ENCODE data around the gene FUOM.
"Not testable (repeated sequence)": the region's sequence is repeated elsewhere in the genome, so short reads cannot be mapped to it uniquely, and the experiment has no call there.

Gene FUOM

DNA sequence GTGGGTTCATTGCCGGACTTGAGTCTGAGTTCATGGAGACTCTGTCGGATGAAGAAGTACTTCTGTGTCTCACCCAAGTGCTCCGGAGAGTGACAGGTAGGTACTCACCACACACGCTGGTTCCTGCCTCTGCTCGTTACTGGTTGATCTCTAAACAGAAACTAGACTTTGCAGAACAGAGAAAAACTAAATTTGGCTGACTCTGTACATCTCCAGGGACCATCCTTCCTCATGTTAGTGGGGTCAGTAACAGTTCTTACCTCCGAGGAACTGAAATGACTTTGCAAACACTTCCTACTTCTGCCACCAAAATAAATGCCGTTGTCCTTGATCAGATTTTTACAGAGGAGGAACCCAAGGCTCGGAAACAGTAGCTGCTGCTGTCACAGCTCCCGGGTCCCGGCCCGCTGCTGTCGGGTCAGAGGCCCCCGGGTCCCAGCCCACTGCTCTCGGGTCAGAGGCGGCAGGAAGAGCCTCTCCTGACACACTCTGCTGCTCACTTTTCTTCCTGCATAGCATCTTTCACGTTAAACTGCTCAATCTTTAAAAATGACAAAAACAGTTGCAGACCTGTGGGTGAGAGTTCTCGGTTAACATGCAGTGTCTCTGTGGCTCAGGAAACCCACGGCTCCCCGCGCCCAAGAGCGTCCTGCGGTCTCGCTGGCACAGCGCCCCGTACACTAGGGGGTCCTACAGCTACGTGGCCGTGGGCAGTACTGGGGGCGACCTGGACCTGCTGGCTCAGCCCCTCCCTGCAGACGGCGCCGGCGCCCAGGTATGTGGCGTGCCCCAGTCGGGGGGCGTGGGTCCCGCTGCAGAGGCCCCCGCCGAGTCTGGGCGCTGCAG is 31.4 kb upstream of the FUOM start:
- DNase-seq (ENCODE audit: low read depth in 2 of 2), result no peak

DNA sequence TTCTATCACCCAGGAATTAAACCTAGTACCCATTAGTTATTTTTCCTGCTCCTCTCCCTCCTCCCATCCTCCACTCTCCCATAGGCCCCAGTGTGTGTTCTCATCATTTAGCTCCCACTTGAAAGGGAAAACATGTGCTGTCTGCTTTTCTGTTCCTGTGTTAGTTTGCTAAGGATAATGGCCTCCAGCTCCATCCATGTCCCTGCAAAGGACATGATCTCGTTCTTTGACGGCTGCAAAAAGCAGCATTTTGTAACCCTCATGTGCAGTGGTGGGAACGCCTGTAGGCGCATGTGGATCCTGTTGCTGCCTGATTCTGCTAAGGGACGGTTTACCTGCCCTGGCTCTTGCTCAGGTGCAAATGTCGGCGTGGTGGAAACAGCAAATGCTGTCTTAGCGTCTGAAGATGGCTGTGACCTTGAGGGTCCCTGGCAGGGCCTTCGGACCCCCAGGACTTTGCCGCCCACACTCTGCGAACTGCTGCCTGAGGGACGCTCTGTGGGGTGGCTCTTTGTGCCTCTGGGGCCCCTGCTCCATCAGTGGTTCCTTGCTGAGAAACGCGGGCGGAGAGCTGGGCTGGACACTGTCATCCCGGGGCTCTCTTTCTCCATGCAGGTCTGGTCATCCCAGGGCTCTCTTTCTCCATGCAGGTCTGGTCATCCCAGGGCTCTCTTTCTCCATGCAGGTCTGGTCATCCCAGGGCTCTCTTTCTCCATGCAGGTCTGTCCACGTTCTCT is 30.6 kb upstream of the FUOM start:
- DNase-seq (ENCODE audit: low read depth in 2 of 2), result no peak

DNA sequence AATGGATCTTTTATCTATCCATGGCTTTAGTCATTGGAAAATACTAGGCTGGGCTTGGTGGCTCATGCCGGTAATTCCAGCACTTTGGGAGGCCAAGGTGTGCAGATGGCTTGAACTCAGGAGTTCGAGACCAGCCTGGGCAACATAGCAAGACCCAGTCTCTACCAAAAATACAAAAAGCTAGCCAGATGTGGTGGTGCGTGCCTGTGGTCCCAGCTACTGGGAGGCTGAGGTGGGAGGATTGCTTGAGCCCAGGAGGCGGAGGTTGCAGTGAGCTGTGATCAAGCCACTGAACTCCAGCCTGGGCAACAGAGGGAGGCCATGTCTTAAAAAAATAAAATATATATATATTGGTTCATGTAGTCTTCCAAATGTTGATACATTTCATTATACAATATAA is 29.1 kb upstream of the FUOM start:
- not testable (repeated sequence) for DNase-seq (ENCODE audit: low read depth in 2 of 2)

DNA sequence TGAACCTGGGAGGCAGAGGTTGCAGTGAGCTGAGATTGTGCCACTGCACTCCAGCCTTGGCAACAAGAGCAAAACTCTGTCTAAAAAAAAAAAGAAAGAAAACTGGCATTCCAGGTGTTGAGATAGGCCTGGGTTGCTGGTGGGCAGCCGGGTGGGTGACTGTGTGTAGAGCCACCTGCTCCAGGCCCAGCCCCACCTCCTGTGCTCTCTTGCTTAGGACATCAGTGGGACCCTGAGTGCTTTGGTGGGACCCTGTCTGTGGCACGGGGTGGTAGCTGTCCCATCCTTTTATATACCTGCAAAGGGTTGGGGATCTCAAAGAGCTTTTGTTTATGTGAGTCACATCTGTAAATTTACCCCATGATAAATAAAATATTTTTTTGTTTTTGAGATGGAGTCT is 27.4 kb upstream of the FUOM start:
- no peak for DNase-seq (ENCODE audit: low read depth in 2 of 2)

DNA sequence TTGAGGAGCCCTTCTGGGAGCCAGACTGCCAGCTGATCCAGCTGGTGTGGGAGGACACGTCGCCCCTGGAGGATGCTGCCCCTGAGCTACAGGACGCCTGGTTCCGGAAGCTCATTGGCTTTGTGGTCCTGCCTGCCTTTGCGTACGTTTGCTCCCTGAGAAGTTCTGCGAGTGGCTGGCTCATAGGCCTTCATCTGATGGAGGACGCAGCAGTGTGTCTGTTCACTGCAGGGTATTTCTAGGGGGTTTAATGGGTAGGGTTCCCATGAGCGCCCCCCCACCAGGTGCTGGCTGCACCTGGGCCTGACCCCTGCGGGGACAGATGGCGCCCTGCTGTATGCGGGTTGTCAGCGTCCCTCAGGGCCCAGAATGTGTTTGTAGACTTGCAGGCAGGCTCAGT is 26.3 kb upstream of the FUOM start:
- no peak for DNase-seq (ENCODE audit: low read depth in 2 of 2)

DNA sequence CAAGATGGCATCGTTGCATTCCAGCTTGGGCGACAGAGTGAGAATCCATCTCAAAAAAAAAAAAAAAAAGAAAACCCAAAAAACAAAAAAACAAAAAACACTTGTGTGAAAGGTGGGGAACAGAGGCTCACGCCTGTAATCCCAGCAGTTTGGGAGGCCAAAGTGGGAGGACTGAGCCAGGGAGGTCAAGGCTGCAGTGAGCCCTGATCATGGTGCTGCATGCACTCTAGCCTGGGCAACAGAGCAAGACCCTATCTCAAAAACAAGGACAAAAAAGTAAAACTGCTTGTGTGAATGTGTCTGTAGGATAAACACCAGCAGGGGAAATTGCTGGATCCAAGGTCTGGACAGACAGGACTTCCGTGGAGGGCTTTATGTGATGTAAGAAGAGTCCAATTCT is 25.7 kb upstream of the FUOM start:
- DNase-seq (ENCODE audit: low read depth in 2 of 2), result no peak

DNA sequence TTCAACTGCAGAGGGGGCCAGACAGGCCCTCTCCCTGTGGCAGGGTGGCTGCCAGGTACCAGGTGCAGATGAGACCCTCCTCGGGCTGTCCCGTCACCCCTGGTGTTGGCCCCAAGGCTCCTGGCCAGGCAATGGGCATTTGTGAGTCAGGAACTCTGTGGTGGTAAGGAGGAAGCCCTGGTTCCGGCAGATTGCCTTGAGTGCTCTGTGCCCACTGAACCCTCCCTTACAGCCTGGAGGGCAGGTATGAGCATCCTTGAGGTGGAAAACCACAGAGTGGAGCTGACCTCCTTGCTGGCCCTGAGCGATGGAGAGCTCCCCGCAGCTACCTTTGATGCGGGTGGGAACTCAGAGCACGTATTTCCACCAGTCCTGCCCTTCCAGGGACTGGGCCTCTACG is 23.2 kb upstream of the FUOM start:
- DNase-seq (ENCODE audit: low read depth in 2 of 2), result no peak

DNA sequence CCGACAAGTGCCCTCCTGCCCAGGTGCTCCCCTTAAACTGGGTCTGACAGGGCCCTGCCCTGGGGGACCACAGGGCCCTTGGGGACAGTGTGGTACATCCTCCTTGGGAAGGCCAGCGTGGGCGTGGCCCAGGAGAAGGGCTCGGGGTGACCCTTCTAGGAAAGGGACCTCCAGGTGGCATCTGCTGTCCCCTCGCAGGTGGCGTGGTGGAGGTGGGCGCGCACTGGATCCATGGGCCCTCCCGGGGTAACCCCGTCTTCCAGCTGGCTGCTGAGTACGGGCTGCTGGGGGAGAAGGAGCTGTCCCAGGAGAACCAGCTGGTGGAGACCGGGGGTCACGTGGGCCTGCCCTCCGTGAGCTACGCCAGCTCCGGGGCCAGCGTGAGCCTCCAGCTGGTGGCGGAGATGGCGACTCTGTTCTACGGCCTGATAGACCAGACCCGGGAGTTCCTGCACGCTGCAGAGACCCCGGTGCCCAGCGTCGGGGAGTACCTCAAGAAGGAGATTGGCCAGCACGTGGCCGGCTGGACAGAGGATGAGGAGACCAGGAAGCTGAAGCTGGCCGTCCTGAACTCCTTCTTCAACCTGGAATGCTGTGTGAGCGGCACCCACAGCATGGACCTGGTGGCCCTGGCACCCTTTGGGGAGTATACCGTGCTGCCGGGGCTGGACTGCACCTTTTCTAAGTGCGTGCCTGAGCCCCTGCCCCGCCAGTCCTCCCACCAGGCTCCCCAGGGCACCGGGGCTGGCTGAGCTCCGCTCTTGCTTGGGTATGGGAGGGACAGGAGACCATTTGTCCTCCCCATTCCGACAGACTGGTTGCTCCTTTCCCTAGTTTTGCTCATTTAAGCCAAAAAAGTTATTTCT is 22.2 kb upstream of the FUOM start:
- no peak for DNase-seq (ENCODE audit: low read depth in 2 of 2)

DNA sequence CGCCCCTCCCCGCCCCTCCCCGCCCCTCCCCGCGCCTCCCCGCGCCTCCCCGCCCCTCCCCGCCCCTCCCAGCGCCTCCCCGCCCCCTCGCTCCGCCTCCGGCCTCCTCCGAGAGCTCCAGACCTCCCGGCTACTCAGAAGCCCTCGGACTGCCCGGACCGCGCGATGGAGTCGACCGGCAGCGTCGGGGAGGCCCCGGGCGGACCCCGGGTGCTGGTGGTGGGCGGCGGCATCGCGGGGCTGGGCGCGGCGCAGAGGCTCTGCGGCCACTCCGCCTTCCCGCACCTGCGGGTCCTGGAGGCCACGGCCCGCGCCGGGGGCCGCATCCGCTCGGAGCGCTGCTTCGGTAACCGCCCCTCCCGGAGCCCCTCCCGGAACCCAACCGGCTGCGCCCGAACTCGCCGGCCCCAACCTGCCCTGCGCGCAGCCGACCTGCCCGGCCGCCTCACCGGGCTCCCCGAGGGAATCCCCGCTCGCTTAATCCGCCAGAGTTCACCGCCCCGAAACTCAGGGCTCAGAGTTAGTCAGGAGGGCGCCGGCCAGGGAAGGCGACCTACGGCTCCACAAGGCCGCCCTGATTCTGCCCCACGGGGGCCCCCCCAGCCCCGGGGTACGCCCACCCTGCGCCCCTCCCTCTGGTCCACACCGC is 21.5 kb upstream of the FUOM start, which contains the start of gene PAOX:
Gene PAOX (plus strand): TSS at position 111 of the 649 bp plus-strand sequence. CDS start 55 bp downstream, at position 166.
- peak; percentile 32 to 51 for DNase-seq (ENCODE audit: low read depth in 2 of 2)

DNA sequence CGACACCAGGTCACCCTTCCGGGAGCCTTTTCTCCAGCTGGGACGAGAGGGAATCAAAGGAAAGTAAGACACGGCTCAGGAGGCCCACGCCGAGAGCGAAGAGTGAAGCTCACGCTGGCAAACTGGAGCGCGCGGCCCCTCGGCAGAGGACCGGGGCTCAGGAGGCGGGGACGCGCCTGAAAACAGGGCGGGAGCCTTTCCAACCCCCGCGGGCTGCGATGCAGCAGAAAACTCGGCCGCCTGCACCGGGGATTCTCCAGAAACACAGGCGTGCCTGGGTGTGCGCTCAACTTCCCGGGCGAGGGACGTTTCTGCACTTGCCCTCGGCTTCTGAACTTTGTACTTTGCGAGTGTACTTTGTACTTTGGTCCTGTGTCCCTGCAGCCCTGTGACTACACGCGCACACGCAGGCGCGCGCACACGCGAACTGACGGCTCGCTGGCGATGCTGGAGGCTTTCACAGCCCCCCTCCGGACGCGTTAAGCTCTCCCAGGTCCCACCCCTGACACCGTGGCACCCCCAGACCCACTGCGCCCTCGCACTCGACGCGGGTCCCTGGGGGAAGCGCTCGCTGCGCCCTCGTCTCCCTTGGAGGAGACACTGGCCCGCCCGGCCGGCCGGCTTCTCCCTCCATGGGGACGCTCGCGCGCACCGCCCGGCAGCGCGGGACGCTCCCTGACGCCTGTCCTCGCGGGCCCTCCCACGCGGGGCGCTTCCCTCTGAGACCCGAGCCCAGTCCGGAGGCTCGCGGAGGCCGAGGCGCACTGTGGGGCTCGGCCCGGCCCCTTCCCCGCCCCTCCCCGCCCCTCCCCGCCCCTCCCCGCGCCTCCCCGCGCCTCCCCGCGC is 20.7 kb upstream of the FUOM start:
- DNase-seq (ENCODE audit: low read depth in 2 of 2), result no peak

DNA sequence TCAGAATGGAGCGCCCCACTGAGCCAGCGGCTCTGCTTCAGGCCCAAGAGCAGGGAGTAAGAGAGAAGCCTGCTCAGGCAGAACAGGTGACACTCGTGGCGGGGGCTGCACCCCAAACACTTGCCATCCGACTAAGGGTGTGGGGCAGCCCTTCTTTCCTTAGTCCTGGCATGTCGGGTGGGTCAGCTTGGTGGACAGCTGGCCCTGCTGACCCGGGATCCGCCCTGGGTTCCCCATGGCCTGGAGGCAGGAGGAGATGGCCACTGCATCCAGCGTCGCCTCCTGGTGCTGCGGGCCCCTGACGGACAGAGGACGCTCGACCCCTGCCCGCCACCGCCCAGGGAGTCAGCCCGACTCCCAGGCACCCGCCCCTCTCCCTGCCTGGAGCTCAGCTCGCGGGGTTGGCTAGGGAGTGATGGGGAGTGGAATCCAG is 20.0 kb upstream of the FUOM start:
- no peak for DNase-seq (ENCODE audit: low read depth in 2 of 2)

DNA sequence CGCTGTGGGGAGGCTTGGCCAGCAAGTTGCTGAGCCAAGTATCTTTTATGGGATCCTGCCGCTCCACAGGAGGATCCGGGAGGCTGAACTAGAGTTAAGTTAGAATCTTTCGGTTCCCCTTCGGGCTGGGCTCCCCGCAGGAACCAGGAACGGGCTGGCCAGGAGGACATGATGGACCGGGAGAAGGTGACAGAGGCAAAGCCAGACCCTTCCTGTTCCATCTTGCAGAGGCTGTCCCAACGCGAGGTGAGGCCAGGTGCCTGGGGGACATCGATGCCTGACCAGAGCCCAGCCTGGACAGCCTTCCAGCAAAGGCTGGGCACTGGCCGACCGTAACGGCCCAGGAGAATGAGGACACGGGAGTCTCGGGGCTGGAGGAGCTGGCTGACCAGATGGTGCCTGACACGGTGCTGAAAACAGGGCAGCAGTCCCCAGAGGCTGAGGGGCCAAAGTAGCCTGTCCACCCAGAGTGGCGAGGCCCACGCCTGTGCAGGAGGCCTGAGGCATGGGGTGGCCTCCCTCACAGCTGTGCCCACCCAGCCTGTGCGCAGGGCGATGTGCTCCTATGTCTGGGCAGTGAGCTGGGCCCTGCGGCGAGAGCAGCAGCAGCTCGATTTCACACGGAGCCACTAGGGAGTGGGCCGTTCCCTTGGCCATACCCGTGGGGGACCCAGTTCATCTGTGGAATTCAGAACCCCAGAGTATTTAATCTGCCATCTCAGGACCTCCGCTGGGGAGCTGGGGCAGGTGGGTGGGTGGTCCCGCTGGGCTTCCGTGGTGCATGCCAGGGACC is 19.4 kb upstream of the FUOM start:
- no peak for DNase-seq (ENCODE audit: low read depth in 2 of 2)

DNA sequence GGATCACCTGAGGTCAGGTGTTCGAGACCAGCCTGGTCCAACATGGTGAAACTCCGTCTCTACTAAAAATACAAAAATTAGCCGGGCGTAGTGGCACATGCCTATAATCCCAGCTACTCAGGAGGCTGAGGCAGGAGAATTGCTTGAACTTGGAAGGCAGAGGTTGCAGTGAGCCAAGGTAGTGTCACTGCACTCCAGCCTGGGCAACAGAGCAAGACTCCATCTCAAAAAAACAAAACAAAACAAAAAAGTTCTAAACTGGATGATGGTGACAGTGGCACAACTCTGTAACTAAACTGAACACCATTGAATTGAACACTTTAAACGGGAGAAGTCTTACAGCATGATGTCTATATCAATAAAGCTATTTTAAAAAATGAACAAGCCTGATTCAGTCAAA is 18.4 kb upstream of the FUOM start:
- DNase-seq (ENCODE audit: low read depth in 2 of 2), result not testable (repeated sequence)

DNA sequence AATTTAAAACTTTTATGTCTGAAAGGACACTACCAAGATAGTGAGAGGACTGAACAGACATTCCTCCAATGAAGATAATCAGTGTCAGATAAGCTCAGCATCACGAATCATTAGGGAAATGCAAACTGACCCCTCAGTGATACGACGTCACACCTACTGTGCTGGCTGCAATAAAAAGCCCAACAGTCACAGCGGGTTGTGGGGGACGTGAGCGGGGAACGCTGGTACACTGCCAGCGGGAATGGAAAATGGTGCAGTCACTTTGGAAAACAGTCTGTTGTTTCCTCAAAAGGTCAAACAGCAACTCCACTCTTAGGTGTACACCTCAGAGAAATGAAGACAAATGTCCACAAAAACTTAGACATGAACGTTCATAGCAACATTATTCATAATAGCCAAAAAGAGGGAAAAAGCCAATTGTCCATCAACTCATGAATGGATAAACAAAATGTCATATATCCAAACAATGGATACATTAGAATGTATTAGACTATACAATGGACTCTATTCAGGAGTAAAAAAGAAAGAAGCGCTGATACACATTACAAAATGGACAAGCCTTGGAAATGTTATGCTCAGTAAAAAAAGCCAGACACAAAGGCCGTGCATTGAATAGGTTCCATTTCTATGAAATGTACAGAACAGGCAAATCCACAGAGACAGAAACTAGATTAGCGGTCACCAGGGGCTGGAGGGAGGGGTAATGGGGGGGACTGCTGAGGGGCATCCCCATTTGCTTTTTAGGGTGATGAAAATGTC is 17.7 kb upstream of the FUOM start:
- no peak for DNase-seq (ENCODE audit: low read depth in 2 of 2)

DNA sequence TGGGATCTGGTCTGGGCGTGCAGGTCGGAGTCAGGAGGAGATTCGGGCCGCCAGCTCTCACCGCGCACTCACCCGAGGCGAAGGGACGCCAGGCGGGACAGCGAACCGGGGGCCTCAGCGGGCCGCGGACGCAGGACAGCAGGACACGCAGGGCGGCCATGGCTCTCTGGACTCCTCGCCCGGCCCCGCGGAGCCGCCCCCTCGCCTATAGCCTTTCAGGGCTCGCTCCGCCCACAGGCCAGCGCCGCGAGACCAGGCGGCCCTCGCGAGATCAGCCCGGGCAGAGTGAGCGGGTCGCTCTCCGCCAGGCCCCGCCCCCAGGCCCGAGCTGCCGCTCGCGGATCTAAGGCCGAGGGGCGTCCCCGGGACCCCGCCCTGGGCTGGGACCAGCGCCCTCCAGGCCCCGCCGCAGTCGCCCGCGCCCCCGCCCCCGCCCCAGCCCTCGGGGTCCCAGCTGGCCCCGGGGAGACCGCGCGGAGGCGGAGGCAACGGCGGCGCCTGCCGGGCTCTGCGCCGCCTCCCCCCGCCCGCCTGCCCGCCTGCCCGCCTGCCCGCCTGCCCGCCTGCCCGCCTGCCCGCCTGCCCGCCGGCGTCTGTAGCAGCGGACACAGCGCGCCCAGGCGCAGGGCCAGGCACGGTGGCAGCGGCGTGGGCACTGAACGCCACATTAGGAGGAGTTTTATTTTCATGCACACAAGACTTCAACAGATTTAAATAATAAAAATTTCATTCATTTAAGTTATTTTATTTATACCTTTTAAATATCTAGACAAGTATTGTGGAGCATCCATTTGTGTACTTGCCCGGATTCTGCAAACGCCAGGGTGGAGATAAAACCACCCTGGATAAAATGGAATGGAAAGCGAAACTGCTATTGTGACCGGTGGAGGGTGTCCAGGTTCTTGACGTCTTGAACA is 15.6 kb upstream of the FUOM start, which contains the start of gene ECHS1:
Gene ECHS1 (minus strand): TSS at position 181 of the 917 bp plus-strand sequence. CDS start 21 bp downstream, at position 160.
- peak; percentile 84 to 95 for DNase-seq (ENCODE audit: low read depth in 2 of 2)

DNA sequence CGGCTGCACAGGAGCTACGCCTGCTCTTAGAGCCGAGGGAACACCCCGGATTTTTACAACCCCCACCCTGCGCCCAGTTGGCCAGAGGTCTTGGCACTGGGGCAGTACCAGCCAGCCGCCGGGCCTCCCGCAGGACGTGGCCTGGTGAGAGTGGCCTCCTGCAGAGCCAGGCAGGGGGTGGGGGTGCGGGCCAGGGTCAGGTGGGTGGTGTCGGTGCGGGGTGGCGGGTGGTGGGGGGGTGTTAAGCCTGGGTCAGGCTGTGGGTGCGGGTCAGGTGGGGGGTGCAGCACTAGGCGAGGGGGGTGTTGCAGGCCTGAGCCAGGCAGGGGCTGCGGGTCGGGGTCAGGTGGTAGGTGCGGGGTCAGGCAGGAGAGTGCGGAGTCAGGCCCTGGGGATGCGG is 14.7 kb upstream of the FUOM start:
- DNase-seq (ENCODE audit: low read depth in 2 of 2), result no peak

DNA sequence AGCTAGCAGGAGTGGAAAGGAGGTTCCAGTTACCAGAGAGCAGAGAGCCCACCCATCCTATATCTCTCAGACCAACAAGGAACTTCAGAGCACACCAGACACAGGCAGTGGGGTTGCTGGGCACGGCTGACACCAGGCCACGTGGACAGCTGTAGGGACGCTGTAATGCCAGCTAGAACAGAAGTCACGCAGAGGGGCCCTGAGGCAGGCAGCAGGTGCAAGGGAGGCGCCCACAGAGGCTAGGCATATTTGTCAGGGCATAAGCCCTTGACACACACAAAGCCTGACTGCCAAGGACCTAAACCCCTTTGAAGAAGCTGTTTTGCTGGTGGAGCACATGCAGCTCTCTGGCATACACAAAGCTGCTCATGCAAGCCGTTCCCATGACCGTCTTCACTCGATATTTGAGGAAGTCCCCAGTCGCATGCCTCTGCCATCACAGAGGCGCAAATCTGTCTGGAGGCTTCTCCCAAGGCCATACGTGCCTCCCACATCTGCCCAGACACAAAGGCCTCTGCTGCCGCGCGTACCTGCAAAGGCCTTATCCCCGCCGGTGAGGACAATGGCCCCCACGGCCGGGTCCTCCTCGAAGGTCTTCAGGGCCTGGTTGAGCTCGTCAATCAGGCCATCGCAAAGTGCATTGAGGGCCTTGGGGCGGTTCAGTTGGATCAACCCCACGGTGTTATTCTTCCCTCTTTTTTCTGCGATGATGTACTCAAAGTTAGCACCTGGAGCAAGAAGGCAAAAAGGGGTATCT is 12.4 kb upstream of the FUOM start:
- DNase-seq (ENCODE audit: low read depth in 2 of 2), result no peak

All from stimulated activated CD4-positive, alpha-beta T cell treated with anti-CD3 and anti-CD28 coated beads, Interleukin-15, amount 100 ng/mL, for 48 hours (primary cell).